ENCODE measurements around the gene FAM168B.

DNA sequence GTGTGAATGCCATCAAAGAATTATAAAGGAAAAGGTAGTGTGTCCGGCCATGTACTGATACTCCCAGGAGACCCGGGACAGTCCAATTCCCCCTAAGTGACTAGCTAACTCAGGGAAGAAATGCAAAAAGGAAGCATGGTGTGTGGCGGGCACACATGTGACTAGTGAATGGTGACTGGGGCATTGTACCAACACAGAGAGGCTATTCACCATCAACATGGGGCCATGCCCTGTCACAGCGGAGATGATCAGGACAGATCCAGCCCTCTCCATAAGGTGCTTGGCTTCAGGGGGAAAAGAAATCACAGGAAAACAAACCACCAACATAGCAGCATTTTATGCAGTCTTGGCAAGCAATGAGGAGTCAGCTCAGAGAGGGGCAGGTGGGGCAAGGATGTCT, 34.3 kb downstream of the FAM168B start:
- TF ChIP-seq, protein P1, sequence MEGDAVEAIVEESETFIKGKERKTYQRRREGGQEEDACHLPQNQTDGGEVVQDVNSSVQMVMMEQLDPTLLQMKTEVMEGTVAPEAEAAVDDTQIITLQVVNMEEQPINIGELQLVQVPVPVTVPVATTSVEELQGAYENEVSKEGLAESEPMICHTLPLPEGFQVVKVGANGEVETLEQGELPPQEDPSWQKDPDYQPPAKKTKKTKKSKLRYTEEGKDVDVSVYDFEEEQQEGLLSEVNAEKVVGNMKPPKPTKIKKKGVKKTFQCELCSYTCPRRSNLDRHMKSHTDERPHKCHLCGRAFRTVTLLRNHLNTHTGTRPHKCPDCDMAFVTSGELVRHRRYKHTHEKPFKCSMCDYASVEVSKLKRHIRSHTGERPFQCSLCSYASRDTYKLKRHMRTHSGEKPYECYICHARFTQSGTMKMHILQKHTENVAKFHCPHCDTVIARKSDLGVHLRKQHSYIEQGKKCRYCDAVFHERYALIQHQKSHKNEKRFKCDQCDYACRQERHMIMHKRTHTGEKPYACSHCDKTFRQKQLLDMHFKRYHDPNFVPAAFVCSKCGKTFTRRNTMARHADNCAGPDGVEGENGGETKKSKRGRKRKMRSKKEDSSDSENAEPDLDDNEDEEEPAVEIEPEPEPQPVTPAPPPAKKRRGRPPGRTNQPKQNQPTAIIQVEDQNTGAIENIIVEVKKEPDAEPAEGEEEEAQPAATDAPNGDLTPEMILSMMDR (IDR thresholded peaks at IDR 0.05): no peak
- TF ChIP-seq POLR2A (IDR thresholded peaks at IDR 0.05): no peak

All from body of pancreas (tissue), 4 donors.